C4-2B (cell line): ENCODE data around the gene OR3A3.
"Not testable (repeated sequence)": the region's sequence is repeated elsewhere in the genome, so short reads cannot be mapped to it uniquely, and the experiment has no call there.

Experiments
- H3K27ac ChIP-seq: fragments of 450-650 bp; 2 replicates; pipeline ENCODE4 v1.5.1; 2017
- CTCF ChIP-seq: fragments of 450-650 bp; conservative IDR thresholded peaks from 2 replicates; pipeline ENCODE4 v1.5.1; 2017; ENCODE audit warnings: mild to moderate bottlenecking
- ZFX ChIP-seq: fragments of 450-650 bp; IDR thresholded peaks from 2 replicates; pipeline ENCODE4 v1.6.1; 2017

OR3A3 gene

GRCh38 chr17:3400055-3400454, 11.1 kb upstream of the OR3A3 start:
- TF ChIP-seq CTCF = no peak
- TF ChIP-seq ZFX = no peak

GRCh38 chr17:3401786-3402185, 9.4 kb upstream of the OR3A3 start:
- no peak overlapping the region for H3K27ac ChIP-seq
- TF ChIP-seq CTCF (no peak), ZFX (no peak)

More at GRCh38 chr17:3400055-3400454, 11.1 kb upstream of the OR3A3 start:
- no peak overlapping the region for H3K27ac ChIP-seq

- not testable (repeated sequence) for H3K27ac ChIP-seq
Measured at GRCh38 chr17:3403856-3404255, 7.3 kb upstream of the OR3A3 start.

- H3K27ac ChIP-seq = not testable (repeated sequence)
Measured at GRCh38 chr17:3412216-3412615, 1.0 kb downstream of the OR3A3 start.

GRCh38 chr17:3415610-3416009, 4.4 kb downstream of the OR3A3 start:
- no peak overlapping the region for H3K27ac ChIP-seq
- TF ChIP-seq ZFX (no peak), CTCF (no peak)

- TF ChIP-seq CTCF (no peak), ZFX (no peak)
- no peak overlapping the region for H3K27ac ChIP-seq
Measured at GRCh38 chr17:3418222-3418621, 7.1 kb downstream of the OR3A3 start.

GRCh38 chr17:3433215-3433614, 22.0 kb downstream of the OR3A3 start:
- not testable (repeated sequence) for H3K27ac ChIP-seq

GRCh38 chr17:3433741-3434140, 22.6 kb downstream of the OR3A3 start, which contains the start of gene OR1E2:
OR1E2 (minus strand) TSS chr17:3433841; CDS start chr17:3433841, 0 bp downstream.
- H3K27ac ChIP-seq = no peak within 1 kb of the TSS
- TF ChIP-seq ZFX (no peak), CTCF (no peak)

- TF ChIP-seq ZFX = no peak
- TF ChIP-seq CTCF = no peak
- no peak overlapping the region for H3K27ac ChIP-seq
Measured at GRCh38 chr17:3438368-3438767, 27.2 kb downstream of the OR3A3 start.
